Parathyroid adenoma (tissue), 2 donors: Measurements from ENCODE around the gene CHST15.

Source experiments
- H2AFZ ChIP-seq: fragments of 300-600 bp; sonication (generic); one replicate; pipeline ENCODE4 v1.7.0; 2017; ENCODE audit warnings: antibody characterized with exemption, mild to moderate bottlenecking
- H3K27ac ChIP-seq: fragments of 300-600 bp; sonication (generic); one replicate; pipeline ENCODE4 v1.7.0; 2017
- H3K27me3 ChIP-seq: fragments of 300-600 bp; sonication (generic); one replicate; pipeline ENCODE4 v1.7.0; 2017; ENCODE audit warnings: low read length; ENCODE audit not compliant: control insufficient read depth, insufficient read depth
- H3K36me3 ChIP-seq: fragments of 300-600 bp; sonication (generic); one replicate; pipeline ENCODE4 v1.7.0; 2017; ENCODE audit warnings: low read length; ENCODE audit not compliant: control insufficient read depth, insufficient read depth
- H3K4me1 ChIP-seq: fragments of 300-600 bp; sonication (generic); one replicate; pipeline ENCODE4 v1.7.0; 2017; ENCODE audit warnings: control low read depth
- H3K4me2 ChIP-seq: fragments of 300-600 bp; sonication (generic); one replicate; pipeline ENCODE4 v1.7.0; 2017; ENCODE audit warnings: low read length
- H3K4me3 ChIP-seq: fragments of 300-600 bp; sonication (generic); one replicate; pipeline ENCODE4 v1.7.0; 2017; ENCODE audit warnings: low read depth, low read length
- H3K79me2 ChIP-seq: fragments of 300-600 bp; sonication (generic); one replicate; pipeline ENCODE4 v1.7.0; 2017; ENCODE audit warnings: control low read depth
- H3K9ac ChIP-seq: fragments of 300-600 bp; sonication (generic); one replicate; pipeline ENCODE4 v1.7.0; 2017; ENCODE audit warnings: mild to moderate bottlenecking
- H3K9me3 ChIP-seq: fragments of 300-600 bp; sonication (generic); one replicate; pipeline ENCODE4 v1.7.0; 2017; ENCODE audit warnings: low read length; ENCODE audit not compliant: control insufficient read depth
- CTCF ChIP-seq: fragments of 300-600 bp; sonication (generic); IDR thresholded peaks from one replicate; pipeline ENCODE4 v1.7.0; 2017; ENCODE audit warnings: antibody characterized with exemption, mild to moderate bottlenecking
- donor health status: primary hyperparathyroidism.

CHST15 gene

GRCh38 chr10:124064676-124065075 lies 28.7 kb downstream of the CHST15 start:
- H3K27ac ChIP-seq: no peak overlapping the region
- H3K4me1 ChIP-seq: no peaks in the 10 kb centered on the region
- H3K36me3 ChIP-seq: no peaks in the 10 kb centered on the region
- no peak overlapping the region for H3K4me3 ChIP-seq
- no peak overlapping the region for H3K9ac ChIP-seq
- H2AFZ ChIP-seq: no peak overlapping the region
- H3K79me2 ChIP-seq: no peaks in the 10 kb centered on the region
- no peak for TF ChIP-seq CTCF
- H3K27me3 ChIP-seq: no peaks in the 10 kb centered on the region
- H3K4me2 ChIP-seq: no peak overlapping the region
- H3K9me3 ChIP-seq: no peaks in the 10 kb centered on the region

- Histone ChIP-seq H3K9me3 (no peaks in the 10 kb centered on the region), H3K4me2 (no peak overlapping the region), H3K79me2 (no peaks in the 10 kb centered on the region), H3K4me1 (no peaks in the 10 kb centered on the region), H3K9ac (no peak overlapping the region), H3K27ac (no peak overlapping the region), H3K4me3 (no peak overlapping the region), H3K27me3 (no peaks in the 10 kb centered on the region), H2AFZ (no peak overlapping the region), H3K36me3 (no peaks in the 10 kb centered on the region)
- TF ChIP-seq CTCF: no peak
Observed at GRCh38 chr10:124063750-124064603, 29.4 kb downstream of the CHST15 start.

- Histone ChIP-seq H3K27ac (no peak overlapping the region), H3K27me3 (no peaks in the 10 kb centered on the region), H3K36me3 (no peaks in the 10 kb centered on the region), H3K4me1 (no peaks in the 10 kb centered on the region), H3K4me2 (no peak overlapping the region), H3K9ac (no peak overlapping the region), H3K79me2 (no peaks in the 10 kb centered on the region), H3K4me3 (no peak overlapping the region), H2AFZ (no peak overlapping the region), H3K9me3 (no peaks in the 10 kb centered on the region)
- no peak for TF ChIP-seq CTCF
Observed at GRCh38 chr10:124062390-124062789, 31.0 kb downstream of the CHST15 start.

- no peaks in the 10 kb centered on the region for H3K27me3 ChIP-seq
- no peak overlapping the region for H3K27ac ChIP-seq
- TF ChIP-seq CTCF: no peak
- H3K36me3 ChIP-seq: no peaks in the 10 kb centered on the region
- no peak overlapping the region for H3K9ac ChIP-seq
- no peaks in the 10 kb centered on the region for H3K4me1 ChIP-seq
- H3K4me2 ChIP-seq: no peak overlapping the region
- no peak overlapping the region for H3K4me3 ChIP-seq
- H3K79me2 ChIP-seq: no peaks in the 10 kb centered on the region
- no peaks in the 10 kb centered on the region for H3K9me3 ChIP-seq
- no peak overlapping the region for H2AFZ ChIP-seq
Observed at GRCh38 chr10:124061030-124061429, 32.4 kb downstream of the CHST15 start.
